ENCODE data around the gene MFSD2B.

DNA sequence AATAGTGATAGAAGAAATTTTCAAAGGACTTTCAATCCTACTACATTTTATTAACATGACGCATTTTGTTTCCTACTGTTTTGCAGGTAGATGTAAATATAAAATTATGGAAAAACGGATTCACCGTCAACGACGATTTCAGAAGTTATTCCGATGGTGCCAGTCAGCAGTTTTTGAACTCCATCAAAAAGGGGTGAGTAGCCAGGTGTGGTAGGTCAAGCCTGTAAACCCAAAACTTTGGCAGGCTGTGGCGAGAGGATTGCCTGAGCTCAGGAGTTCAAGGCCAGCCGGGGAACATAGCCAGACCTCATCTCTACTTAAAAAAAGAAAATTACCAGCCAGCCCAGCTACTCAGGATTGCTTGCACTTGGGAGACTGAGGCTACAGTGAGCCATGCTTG, 33.0 kb upstream of the MFSD2B start:
- TF ChIP-seq, protein P1, sequence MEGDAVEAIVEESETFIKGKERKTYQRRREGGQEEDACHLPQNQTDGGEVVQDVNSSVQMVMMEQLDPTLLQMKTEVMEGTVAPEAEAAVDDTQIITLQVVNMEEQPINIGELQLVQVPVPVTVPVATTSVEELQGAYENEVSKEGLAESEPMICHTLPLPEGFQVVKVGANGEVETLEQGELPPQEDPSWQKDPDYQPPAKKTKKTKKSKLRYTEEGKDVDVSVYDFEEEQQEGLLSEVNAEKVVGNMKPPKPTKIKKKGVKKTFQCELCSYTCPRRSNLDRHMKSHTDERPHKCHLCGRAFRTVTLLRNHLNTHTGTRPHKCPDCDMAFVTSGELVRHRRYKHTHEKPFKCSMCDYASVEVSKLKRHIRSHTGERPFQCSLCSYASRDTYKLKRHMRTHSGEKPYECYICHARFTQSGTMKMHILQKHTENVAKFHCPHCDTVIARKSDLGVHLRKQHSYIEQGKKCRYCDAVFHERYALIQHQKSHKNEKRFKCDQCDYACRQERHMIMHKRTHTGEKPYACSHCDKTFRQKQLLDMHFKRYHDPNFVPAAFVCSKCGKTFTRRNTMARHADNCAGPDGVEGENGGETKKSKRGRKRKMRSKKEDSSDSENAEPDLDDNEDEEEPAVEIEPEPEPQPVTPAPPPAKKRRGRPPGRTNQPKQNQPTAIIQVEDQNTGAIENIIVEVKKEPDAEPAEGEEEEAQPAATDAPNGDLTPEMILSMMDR (IDR thresholded peaks at IDR 0.05): no peak
- TF ChIP-seq POLR2A (IDR thresholded peaks at IDR 0.05) (no peak), EP300 (IDR thresholded peaks at IDR 0.05) (no peak)

Data from gastroesophageal sphincter (tissue), 3 donors.